HepG2 (cell line): Measurements from ENCODE around the gene AHCYL1. TPM values are rescaled to one million over a fixed set of nuclear protein-coding genes. Genes with fewer than 3 reads are reported as not detected.

Experiments used
- AHR ChIP-seq: IDR thresholded peaks from 2 replicates; pipeline ENCODE4 v1.6.1; 2018; ENCODE audit warnings: missing genetic modification reagents, missing compliant biosample characterization
- AKNA ChIP-seq: sonication (generic); formaldehyde crosslinking; IDR thresholded peaks from 2 replicates; pipeline ENCODE4 v1.4.0; 2020; ENCODE audit warnings: missing genetic modification reagents, borderline replicate concordance
- CENPX ChIP-seq: sonication (generic); formaldehyde crosslinking; IDR thresholded peaks from 2 replicates; pipeline ENCODE4 v1.9.0; 2021; ENCODE audit warnings: mild to moderate bottlenecking, missing genetic modification reagents, moderate library complexity
- HMG20B ChIP-seq: conservative IDR thresholded peaks from 2 replicates; pipeline ENCODE4 v1.6.1; 2016; ENCODE audit warnings: missing genetic modification reagents, missing compliant biosample characterization
- SALL2 ChIP-seq: sonication (generic); formaldehyde crosslinking; IDR thresholded peaks from 2 replicates; pipeline ENCODE4 v1.8.1; 2023; ENCODE audit warnings: mild to moderate bottlenecking, missing genetic modification reagents, inconsistent platforms
- TEAD2 ChIP-seq: sonication (generic); formaldehyde crosslinking; IDR thresholded peaks from 2 replicates; pipeline ENCODE4 v1.9.0; 2021; ENCODE audit warnings: missing genetic modification reagents
- U2AF1 ChIP-seq: fragments of 200-400 bp; formaldehyde crosslinking; optimal IDR thresholded peaks from 2 replicates; pipeline ENCODE3; 2017; ENCODE audit warnings: mild to moderate bottlenecking, low read depth, low read length
- ZBTB10 ChIP-seq: sonication (generic); formaldehyde crosslinking; IDR thresholded peaks from 2 replicates; pipeline ENCODE4 v1.4.0; 2020; ENCODE audit warnings: missing genetic modification reagents, borderline replicate concordance
- ZFP90 ChIP-seq: sonication (generic); formaldehyde crosslinking; IDR thresholded peaks from 2 replicates; pipeline ENCODE4 v1.8.0; 2022; ENCODE audit warnings: missing genetic modification reagents, mild to moderate bottlenecking, inconsistent platforms, borderline replicate concordance
- ZNF30 ChIP-seq: sonication (generic); formaldehyde crosslinking; IDR thresholded peaks from 2 replicates; pipeline ENCODE4 v1.5.0; 2020; ENCODE audit warnings: mild to moderate bottlenecking, missing genetic modification reagents
- ZNF432 ChIP-seq: sonication (generic); formaldehyde crosslinking; IDR thresholded peaks from 2 replicates; pipeline ENCODE4 v1.5.0; 2020; ENCODE audit warnings: missing genetic modification reagents, mild to moderate bottlenecking, borderline replicate concordance
- ZNF569 ChIP-seq: sonication (generic); formaldehyde crosslinking; IDR thresholded peaks from 2 replicates; pipeline ENCODE4 v1.5.0; 2020; ENCODE audit warnings: mild to moderate bottlenecking, missing genetic modification reagents, moderate library complexity, borderline replicate concordance
- ZNF577 ChIP-seq: sonication (generic); formaldehyde crosslinking; IDR thresholded peaks from 2 replicates; pipeline ENCODE4 v1.4.0; 2020; ENCODE audit warnings: mild to moderate bottlenecking, low read depth, missing genetic modification reagents, borderline replicate concordance
- ZNF589 ChIP-seq: sonication (generic); formaldehyde crosslinking; conservative IDR thresholded peaks from 2 replicates; pipeline ENCODE4 v1.8.0; 2022; ENCODE audit warnings: mild to moderate bottlenecking, moderate library complexity, missing genetic modification reagents
- ZNF850 ChIP-seq: sonication (generic); formaldehyde crosslinking; conservative IDR thresholded peaks from 2 replicates; pipeline ENCODE4 v1.9.0; 2021; ENCODE audit warnings: mild to moderate bottlenecking, missing genetic modification reagents
- ZNF879 ChIP-seq: sonication (generic); formaldehyde crosslinking; IDR thresholded peaks from 2 replicates; pipeline ENCODE4 v1.8.1; 2023; ENCODE audit warnings: missing genetic modification reagents
- ZNF883 ChIP-seq: sonication (generic); formaldehyde crosslinking; IDR thresholded peaks from 2 replicates; pipeline ENCODE4 v1.5.1; 2020; ENCODE audit warnings: mild to moderate bottlenecking, missing genetic modification reagents; ENCODE audit errors: not compliant biosample characterization
- polyA plus RNA-seq, 8 experiments: library from polyadenylated mRNA; depleted of rRNA in 3 of 8; stranded (reverse) in 7 of 8; unstranded in 1 of 8; fragments of >200 nt; fragmentation: Illumina TruSeq in 4 of 8; extraction: Trizol in 4 of 8; gene quantifications; 2 replicates each; pipeline versions ENCODE4 v1.2.1 to v1.2.3, GENCODE V29; 2011 to 2016; ENCODE audit warnings: low read depth in 4 of 8, missing spikeins in 1 of 8, mixed read lengths in 1 of 8; ENCODE audit not compliant: insufficient read depth in 1 of 8
- total RNA-seq, 5 experiments: library from RNA; depleted of rRNA; stranded (reverse); fragments of >200 nt; fragmentation: Illumina TruSeq; extraction: Trizol; gene quantifications; 2 replicates each; pipeline ENCODE4 v1.2.3, GENCODE V29; 2016; ENCODE audit warnings: low read depth in 1 of 5
- TF ChIP-seq, protein P1 (sequence below): fragments of 450-650 bp; IDR thresholded peaks from 2 replicates; pipeline ENCODE4 v1.6.1; 2016
- TF ChIP-seq, protein P2 (sequence below): sonication (generic); formaldehyde crosslinking; IDR thresholded peaks from 2 replicates; pipeline ENCODE4 v1.4.0; 2020; ENCODE audit warnings: missing genetic modification reagents

AHCYL1 gene
- total and polyA plus RNA-seq, 2 of the 13 experiments (the other 11 are each of a cell fraction or from before 2014, with no cell fraction given): 40.9 to 76.3 TPM

DNA sequence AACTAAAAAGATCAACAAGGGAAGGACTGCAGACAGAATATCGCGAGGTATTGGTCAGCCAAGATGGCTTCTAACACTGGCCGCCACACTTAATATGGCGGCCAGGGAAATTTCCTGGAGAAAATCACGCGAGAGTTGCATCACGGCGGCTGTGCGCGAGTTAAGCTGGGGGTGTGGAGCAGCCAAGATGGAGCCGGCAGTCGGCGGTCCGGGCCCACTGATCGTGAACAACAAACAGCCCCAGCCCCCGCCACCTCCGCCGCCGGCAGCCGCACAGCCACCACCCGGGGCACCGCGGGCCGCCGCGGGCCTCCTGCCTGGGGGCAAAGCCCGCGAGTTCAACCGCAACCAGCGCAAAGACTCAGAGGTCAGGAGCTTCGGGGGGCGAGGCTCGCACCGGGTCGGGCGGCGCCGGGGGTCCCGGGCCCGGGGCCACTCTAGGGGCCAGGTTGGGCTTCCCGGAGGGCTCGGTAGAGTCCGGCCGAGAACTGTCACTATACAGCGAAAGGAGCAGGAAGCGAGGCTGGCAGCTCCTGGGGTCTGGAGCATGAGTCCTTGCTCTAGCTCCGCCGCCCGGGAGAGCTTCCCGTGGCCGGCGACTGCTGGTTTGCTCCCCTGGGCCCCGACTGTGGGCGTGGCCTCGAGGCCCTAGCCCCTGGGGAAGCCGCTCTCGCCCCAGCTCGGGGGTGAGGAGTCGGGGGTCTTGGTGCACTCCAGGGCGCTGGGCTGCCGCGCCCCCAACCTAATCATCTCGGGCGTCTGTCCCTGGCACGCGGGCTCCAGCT lies 50.1 kb downstream of the AHCYL1 start, which contains the start of gene STRIP1 (continued):
- TF ChIP-seq, protein P1, sequence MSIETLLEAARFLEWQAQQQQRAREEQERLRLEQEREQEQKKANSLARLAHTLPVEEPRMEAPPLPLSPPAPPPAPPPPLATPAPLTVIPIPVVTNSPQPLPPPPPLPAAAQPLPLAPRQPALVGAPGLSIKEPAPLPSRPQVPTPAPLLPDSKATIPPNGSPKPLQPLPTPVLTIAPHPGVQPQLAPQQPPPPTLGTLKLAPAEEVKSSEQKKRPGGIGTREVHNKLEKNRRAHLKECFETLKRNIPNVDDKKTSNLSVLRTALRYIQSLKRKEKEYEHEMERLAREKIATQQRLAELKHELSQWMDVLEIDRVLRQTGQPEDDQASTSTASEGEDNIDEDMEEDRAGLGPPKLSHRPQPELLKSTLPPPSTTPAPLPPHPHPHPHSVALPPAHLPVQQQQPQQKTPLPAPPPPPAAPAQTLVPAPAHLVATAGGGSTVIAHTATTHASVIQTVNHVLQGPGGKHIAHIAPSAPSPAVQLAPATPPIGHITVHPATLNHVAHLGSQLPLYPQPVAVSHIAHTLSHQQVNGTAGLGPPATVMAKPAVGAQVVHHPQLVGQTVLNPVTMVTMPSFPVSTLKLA: no peak
- TF ChIP-seq AKNA (CRISPR knock-in tag) (peak; percentile 17; the same call in 1 of the 2 replicates), ZNF850 (CRISPR knock-in tag) (0 out of 2 replicates have a peak, but pooled peaks have one; percentile 12), ZNF879 (CRISPR knock-in tag) (no peak), HMG20B (CRISPR knock-in tag) (no peak), CENPX (CRISPR knock-in tag) (no peak), U2AF1 (peak; percentile 48), ZNF432 (CRISPR knock-in tag) (no peak), ZNF30 (no peak), SALL2 (CRISPR knock-in tag) (peak; percentile 57), ZNF883 (CRISPR knock-in tag) (peak; percentile 58), AHR (CRISPR knock-in tag) (0 out of 2 replicates have a peak, but pooled peaks have one; percentile 24), ZBTB10 (CRISPR knock-in tag) (peak; percentile 56; the same call in 1 of the 2 replicates), ZNF569 (CRISPR knock-in tag) (no peak), TEAD2 (no peak), ZNF589 (no peak), ZNF577 (CRISPR knock-in tag) (no peak), ZFP90 (peak; percentile 68; the same call in 1 of the 2 replicates)
- TF ChIP-seq, protein P2, sequence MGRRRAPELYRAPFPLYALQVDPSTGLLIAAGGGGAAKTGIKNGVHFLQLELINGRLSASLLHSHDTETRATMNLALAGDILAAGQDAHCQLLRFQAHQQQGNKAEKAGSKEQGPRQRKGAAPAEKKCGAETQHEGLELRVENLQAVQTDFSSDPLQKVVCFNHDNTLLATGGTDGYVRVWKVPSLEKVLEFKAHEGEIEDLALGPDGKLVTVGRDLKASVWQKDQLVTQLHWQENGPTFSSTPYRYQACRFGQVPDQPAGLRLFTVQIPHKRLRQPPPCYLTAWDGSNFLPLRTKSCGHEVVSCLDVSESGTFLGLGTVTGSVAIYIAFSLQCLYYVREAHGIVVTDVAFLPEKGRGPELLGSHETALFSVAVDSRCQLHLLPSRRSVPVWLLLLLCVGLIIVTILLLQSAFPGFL (CRISPR knock-in tag): no peak
